A673 (cell line): ENCODE measurements around the gene WNT7A. TPM values are rescaled to one million over a fixed set of nuclear protein-coding genes. Genes with fewer than 3 reads are reported as not detected.

Experiments used
- BruUV-seq: library from RNA; stranded (reverse); fragments of 400-500 nt; replicated peaks from 2 replicates; lab custom pipeline; 2021; lab: Mats Ljungman, UMichigan
- CTCF ChIA-PET: fragments of 300-600 bp; sonication (Branson Sonifier 250); formaldehyde crosslinking; loops from one replicate; lab custom pipeline; 2022; ENCODE audit warnings: antibody characterized with exemption; lab: Charles Lee
- POLR2A ChIA-PET: fragments of 300-600 bp; sonication (Branson Sonifier 250); formaldehyde crosslinking; loops from one replicate; lab custom pipeline; 2022; ENCODE audit warnings: antibody characterized with exemption; ENCODE audit not compliant: low non-redundant PET; lab: Charles Lee
- DNase-seq: peaks from one replicate; pipeline ENCODE4 v3.0.0-alpha.2; 2015; ENCODE audit warnings: low spot score
- H3K27ac ChIP-seq: fragments of 200-600 bp; sonication (generic); 2 replicates; pipeline ENCODE4 v1.5.1; 2016; ENCODE audit warnings: mixed run types, low read depth, mild to moderate bottlenecking, mixed read lengths, antibody characterized with exemption, low read length; ENCODE audit not compliant: poor library complexity, severe bottlenecking
- H3K27me3 ChIP-seq: fragments of 200-600 bp; sonication (generic); replicated peaks from 2 replicates; pipeline ENCODE4 v1.6.1; 2017; ENCODE audit warnings: mixed run types, low read depth, mild to moderate bottlenecking, mixed read lengths, antibody characterized with exemption, low read length; ENCODE audit not compliant: insufficient read depth, poor library complexity
- H3K36me3 ChIP-seq: fragments of 200-600 bp; sonication (generic); 2 replicates; pipeline ENCODE4 v1.6.1; 2016; ENCODE audit warnings: mixed run types, mild to moderate bottlenecking, mixed read lengths, antibody characterized with exemption, low read length; ENCODE audit not compliant: insufficient read depth, poor library complexity, severe bottlenecking
- H3K4me1 ChIP-seq: fragments of 200-600 bp; sonication (generic); 2 replicates; pipeline ENCODE4 v1.6.1; 2017; ENCODE audit warnings: mixed run types, mild to moderate bottlenecking, mixed read lengths, antibody characterized with exemption, low read length; ENCODE audit not compliant: insufficient read depth, poor library complexity, severe bottlenecking
- H3K4me3 ChIP-seq: fragments of 200-600 bp; sonication (generic); 2 replicates; pipeline ENCODE4 v1.5.1; 2016; ENCODE audit warnings: low read depth, mixed run types, mild to moderate bottlenecking, mixed read lengths, low read length; ENCODE audit not compliant: poor library complexity, severe bottlenecking
- H3K9me3 ChIP-seq: fragments of 200-600 bp; sonication (generic); 2 replicates; pipeline ENCODE4 v1.6.1; 2016; ENCODE audit warnings: mixed run types, low read depth, mild to moderate bottlenecking, mixed read lengths, antibody characterized with exemption, low read length; ENCODE audit not compliant: poor library complexity, severe bottlenecking
- EZH2 ChIP-seq: fragments of 200-600 bp; sonication (generic); IDR thresholded peaks from 2 replicates; pipeline ENCODE4 v1.6.1; 2017; ENCODE audit warnings: borderline replicate concordance, low read depth, mild to moderate bottlenecking, mixed read lengths, antibody characterized with exemption, low read length; ENCODE audit not compliant: poor library complexity, severe bottlenecking
- intact Hi-C: fragments of 100-400 bp; cut with micrococcal nuclease; formaldehyde crosslinking; loops from one replicate; pipeline ENCODE4 v1.10.0; 2022; ENCODE audit not compliant: unreplicated experiment
- total RNA-seq: library from RNA; stranded (reverse); gene quantifications from 2 replicates; pipeline ENCODE4 v1.2.3, GENCODE V29; 2021
- TF ChIP-seq, protein P1 (sequence below): fragments of 300-800, 200-600 bp; sonication (generic); conservative IDR thresholded peaks from 2 replicates; pipeline ENCODE4 v1.5.1; 2017; ENCODE audit warnings: low read depth, mild to moderate bottlenecking, antibody characterized with exemption, low read length, moderate library complexity, mixed read lengths

WNT7A gene
- total RNA-seq, 1 experiment from 2014 or later, result not detected

- Histone ChIP-seq H3K27ac (no peak overlapping the region), H3K9me3 (no peaks in the 10 kb centered on the region), H3K4me3 (no peak overlapping the region), H3K27me3 (peaks cover 6% of the 10 kb centered on the region), H3K4me1 (no peaks in the 10 kb centered on the region), H3K36me3 (no peaks in the 10 kb centered on the region)
- BruUV-seq, result no TSS peak
- CTCF ChIA-PET, result no interaction called here
- intact Hi-C loops, result no loop called here
- POLR2A ChIA-PET, result no interaction called here
- no peak for TF ChIP-seq EZH2
- TF ChIP-seq, protein P1, sequence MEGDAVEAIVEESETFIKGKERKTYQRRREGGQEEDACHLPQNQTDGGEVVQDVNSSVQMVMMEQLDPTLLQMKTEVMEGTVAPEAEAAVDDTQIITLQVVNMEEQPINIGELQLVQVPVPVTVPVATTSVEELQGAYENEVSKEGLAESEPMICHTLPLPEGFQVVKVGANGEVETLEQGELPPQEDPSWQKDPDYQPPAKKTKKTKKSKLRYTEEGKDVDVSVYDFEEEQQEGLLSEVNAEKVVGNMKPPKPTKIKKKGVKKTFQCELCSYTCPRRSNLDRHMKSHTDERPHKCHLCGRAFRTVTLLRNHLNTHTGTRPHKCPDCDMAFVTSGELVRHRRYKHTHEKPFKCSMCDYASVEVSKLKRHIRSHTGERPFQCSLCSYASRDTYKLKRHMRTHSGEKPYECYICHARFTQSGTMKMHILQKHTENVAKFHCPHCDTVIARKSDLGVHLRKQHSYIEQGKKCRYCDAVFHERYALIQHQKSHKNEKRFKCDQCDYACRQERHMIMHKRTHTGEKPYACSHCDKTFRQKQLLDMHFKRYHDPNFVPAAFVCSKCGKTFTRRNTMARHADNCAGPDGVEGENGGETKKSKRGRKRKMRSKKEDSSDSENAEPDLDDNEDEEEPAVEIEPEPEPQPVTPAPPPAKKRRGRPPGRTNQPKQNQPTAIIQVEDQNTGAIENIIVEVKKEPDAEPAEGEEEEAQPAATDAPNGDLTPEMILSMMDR, result no peak
- no peak for DNase-seq
These were observed 26.5 kb downstream of the WNT7A start for GRCh38 chr3:13853256-13853977.

DNA sequence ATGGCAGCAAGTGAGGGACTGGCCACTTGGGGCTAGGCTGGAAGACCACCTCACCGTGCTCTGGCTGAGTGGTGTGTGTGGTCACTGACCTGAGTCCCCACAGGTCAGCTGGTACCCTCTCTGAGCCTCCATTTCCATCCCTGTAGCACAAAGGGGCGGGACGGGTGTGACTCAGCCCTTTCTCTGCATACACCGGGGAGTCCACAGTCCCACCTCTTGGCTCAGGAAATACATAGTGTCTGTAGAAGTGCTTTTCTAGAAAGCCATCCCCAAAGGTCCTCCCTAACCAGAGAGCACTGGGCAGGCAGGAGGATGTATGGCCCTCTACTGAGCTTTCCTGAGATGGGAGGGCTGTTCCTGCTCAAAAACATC lies 27.2 kb downstream of the WNT7A start:
- ChIA-PET POLR2A (no interaction called here), CTCF (no interaction called here)
- peaks cover 2% of the 10 kb centered on the region for H3K27me3 ChIP-seq
- DNase-seq, result no peak
- no peak overlapping the region for H3K27ac ChIP-seq
- no peaks in the 10 kb centered on the region for H3K9me3 ChIP-seq
- no TSS peak for BruUV-seq
- intact Hi-C loops, result no loop called here
- TF ChIP-seq, protein P1, result no peak
- H3K4me3 ChIP-seq, result no peak overlapping the region
- H3K36me3 ChIP-seq, result no peaks in the 10 kb centered on the region
- no peaks in the 10 kb centered on the region for H3K4me1 ChIP-seq

GRCh38 chr3:13851997-13852637 lies 27.8 kb downstream of the WNT7A start:
- TF ChIP-seq, protein P1, result no peak
- TF ChIP-seq EZH2, result no peak
- Histone ChIP-seq H3K27me3 (no peaks in the 10 kb centered on the region), H3K4me1 (no peaks in the 10 kb centered on the region), H3K36me3 (no peaks in the 10 kb centered on the region), H3K9me3 (no peaks in the 10 kb centered on the region), H3K4me3 (no peak overlapping the region), H3K27ac (no peak overlapping the region)
- POLR2A ChIA-PET, result no interaction called here
- DNase-seq, result no peak
- CTCF ChIA-PET, result no interaction called here
- intact Hi-C loops, result no loop called here
- BruUV-seq, result no TSS peak
